GM19438 (cell line): ENCODE results near the gene ITPRIPL1.
A peak's percentile ranks its signal among the peaks of the same experiment; 100 is the strongest.

Source experiments
- ATAC-seq: cut with Tn5 transposase; IDR thresholded peaks from one replicate; pipeline ENCODE4 v1.9.1; 2021; ENCODE audit warnings: low read depth; ENCODE audit not compliant: unreplicated experiment

ITPRIPL1 gene

GRCh38 chr2:96320728-96321622 is 4.1 kb upstream of the ITPRIPL1 start:
- peak; percentile 29 for ATAC-seq

DNA sequence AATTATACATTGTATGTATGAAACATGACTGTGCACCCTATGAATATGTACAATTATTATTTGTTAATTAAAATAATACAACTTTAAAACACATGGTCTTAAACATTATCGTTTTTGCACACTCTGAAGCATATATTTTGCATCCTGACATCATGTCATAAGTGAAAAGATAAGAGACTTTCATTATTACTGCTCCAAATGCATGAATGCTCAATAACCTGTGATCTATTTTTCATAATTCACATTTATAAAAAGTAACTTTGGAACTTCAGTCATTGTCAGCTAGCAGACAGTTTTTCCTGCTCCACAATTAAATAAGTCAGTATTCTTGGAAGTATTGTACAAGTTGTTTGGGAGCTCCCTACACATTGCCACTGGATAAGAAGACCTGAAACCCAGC is 1.3 kb upstream of the ITPRIPL1 start:
- ATAC-seq = no peak

- no peak for ATAC-seq
These were observed 436 bp upstream of the ITPRIPL1 start for GRCh38 chr2:96324721-96325040.

DNA sequence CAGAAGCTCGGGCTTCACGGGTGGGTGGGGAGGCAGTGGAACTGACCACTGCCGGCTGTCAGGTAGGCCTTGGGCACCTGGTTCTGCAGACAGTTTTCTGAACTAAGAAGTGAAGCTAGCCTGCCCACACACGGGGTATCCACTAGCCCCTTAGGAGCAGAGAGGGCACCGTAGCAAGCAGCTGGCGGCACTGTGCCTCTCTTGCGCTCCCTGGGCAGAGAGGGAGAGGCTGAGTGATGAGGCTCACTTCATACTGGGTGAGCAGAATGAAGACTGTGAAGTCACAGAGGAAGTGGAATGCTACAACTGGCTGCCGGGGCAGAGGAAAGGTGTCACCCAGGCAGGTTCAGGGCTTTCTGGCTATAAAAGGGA is 753 bp downstream of the ITPRIPL1 start:
- ATAC-seq = no peak

DNA sequence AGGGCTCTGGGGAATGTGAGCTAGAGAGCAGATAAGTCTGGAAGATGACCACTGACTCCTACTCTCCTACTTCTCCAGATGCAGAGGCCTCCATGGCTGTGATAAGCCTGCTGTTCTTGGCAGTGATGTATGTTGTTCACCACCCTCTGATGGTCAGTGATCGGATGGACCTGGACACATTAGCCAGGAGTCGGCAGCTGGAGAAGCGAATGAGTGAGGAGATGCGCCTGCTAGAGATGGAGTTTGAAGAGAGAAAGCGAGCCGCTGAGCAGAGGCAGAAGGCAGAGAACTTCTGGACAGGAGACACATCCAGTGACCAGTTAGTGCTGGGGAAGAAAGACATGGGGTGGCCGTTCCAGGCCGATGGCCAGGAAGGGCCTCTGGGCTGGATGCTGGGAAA is 1.4 kb downstream of the ITPRIPL1 start:
- ATAC-seq = no peak

GRCh38 chr2:96326990-96327820 is 2.1 kb downstream of the ITPRIPL1 start:
- no peak for ATAC-seq

DNA sequence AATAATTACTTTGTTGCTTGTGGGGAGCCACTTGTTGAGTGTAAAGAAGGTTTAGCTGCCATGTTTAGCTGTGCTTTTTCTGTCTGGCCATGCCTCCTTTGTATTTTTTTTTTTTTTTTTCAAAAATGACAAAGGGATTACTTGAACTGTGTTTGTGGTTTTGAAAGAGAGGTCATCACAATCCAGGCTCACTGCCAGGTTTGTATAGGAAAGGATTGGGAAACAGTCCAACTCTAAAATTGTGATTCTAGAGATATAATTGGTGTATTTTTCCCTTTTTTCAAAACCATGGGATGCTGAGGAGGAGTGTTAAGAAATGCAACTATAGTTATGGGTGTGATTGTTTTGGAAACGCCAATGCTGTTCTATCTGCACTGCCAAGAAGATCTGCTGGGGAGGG is 4.3 kb downstream of the ITPRIPL1 start:
- ATAC-seq = no peak

DNA sequence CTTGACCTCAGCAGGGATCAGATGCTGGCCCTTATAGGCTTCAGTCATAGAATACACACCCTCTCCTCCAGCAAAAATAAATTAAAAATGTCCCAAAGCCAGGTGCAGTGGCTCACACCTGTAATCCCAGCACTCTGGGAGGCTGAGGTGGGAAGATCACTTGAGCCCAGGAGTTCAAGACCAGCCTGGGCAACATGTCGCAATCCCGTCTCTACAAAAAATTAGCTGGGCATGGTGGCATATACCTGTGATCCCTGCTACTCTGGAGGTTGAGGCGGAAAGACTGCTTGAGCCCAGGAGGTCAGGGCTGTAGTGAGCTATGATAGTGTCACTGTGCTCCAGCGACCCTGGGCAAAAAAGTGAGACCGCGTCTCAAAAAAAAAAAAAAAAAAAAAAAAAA is 4.8 kb downstream of the ITPRIPL1 start:
- no peak for ATAC-seq

DNA sequence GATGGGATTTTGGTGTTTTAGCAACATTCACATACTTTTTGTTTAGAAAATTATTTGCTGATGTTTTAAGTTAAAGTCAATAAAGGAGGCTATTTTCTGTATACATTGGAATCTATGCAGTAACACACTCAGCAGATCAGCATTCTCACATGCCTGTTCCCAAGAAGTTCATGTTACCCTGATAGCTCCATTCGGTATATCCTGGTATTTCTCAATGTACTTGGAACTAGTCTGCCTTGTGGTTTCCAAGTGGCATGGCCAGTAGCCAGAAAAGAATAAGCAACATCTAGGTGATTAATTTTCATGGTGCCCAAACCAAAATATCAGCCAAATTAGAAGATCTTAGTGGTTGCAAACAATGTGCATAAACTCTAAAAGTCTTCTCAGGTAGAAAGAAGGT is 5.3 kb downstream of the ITPRIPL1 start:
- ATAC-seq = no peak

GRCh38 chr2:96333708-96334107 is 8.6 kb downstream of the ITPRIPL1 start:
- no peak for ATAC-seq

- no peak for ATAC-seq
These were observed 11.1 kb downstream of the ITPRIPL1 start for GRCh38 chr2:96336104-96336775.

DNA sequence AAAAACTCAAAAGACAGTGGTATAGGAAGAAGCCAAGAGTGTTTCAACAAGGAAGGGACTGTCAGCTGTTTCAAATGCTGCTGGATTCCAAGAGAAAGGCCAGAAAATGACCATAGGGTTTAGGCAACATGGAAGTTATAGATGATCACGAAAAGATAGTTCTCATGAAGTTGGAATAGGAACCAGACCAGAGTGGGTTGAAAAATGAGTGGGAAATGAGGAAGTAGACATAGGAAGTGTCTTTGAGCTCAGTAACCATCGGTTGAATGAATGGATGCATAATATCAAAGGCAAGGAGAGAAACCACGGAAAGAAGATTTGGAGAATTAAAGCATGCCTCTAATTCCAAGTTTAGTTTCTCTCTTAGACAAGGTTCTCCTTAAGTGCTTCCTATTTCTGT is 11.8 kb downstream of the ITPRIPL1 start:
- ATAC-seq = no peak

DNA sequence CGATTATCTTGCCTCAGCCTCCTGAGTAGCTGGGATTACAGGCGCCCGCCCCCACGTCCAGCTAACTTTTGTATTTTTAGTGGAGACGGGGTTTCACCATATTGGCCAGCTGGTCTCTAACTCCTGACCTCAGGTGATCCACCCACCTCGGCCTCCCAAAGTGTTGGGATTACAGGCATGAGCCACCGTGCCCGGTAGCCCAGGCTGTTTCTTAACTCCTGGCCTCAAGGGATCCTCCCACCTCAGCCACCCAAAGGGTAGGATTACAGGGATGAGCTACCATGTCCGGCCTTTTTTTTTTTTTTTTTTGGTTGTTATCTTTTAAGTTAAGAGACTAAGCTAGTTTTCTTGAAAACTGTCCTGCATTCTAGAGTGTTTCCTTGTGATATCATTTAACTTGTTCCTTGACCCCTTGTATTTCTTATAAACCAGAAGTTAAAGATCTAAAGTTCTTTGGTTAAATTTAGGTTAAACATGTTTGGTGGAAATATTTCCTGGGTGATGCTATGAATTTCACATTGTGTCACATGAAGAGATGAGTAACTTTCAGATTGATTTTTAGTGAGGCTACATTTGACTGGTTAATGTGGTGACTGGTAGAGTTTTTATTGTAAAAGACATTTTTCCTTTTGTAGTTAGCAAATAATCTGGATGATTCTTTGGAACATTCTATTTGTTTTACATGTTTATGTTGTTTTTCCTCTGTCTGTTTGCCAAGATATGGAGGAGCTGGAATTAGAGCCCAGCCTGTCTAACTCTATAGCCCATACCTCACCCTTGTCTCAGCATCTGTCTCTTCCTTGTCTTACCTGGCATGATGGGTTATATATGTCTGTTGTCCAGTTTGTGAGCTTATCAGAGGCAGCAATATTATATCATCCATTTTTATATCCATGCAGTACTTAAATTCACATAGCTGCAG is 15.6 kb downstream of the ITPRIPL1 start:
- ATAC-seq = no peak

GRCh38 chr2:96341641-96342040 is 16.5 kb downstream of the ITPRIPL1 start:
- ATAC-seq = no peak

DNA sequence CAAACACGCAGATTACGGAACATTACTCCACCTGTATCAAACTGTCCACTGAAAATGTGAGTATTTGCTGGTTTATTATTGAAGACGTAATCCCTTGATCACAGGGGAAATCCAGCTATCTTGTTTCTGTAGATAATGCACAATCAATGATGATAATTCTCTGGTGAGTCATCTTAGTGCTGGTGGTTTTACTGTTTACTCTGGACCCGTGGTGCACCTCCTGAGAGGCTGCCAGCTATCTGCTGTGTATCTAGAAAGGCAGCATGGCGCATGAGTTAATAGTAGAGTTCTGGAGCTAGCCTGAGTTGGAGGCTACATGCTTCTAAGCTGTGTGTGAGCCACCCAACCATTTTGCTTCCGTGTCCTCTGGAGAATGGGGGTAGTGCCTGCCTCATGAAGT is 17.0 kb downstream of the ITPRIPL1 start:
- no peak for ATAC-seq

DNA sequence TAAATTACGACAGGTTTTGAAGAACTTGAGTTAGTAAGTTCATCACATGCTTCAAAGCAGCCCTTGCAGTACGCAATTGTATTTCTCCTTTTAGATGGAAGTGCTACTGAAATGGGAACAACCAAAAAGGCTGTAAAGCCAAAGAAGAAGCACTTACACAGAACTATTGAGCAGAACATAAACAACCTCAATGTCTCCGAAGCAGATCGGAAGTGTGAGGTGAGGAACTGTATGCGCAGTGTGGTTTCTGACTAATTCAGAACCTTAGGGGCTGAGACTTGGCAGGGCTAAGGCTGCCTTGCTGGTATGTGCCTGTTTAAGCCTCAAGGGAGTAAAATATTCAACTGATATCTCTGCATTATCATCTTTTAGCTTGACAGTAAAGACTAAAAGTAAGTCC is 18.9 kb downstream of the ITPRIPL1 start:
- ATAC-seq = peak; percentile 71

DNA sequence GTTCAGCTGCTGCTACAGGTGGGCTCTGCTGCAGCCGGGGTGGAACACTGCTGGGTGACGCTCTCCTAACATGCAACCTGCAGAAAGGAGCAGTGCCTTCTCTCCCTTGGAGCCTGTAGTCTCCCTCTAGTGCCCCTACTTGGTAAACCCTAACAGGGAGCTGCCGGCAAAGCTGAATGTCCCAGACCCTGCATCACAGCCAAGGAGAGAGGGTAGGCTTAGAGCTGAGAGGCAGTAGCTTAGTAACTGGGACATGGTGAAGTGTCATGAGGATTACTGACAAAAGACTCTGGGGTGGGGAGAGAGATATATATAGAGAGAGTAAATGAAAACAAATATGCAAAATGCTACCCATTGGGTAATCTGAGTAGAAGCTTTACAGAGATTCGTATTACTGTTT is 20.3 kb downstream of the ITPRIPL1 start:
- ATAC-seq = no peak

DNA sequence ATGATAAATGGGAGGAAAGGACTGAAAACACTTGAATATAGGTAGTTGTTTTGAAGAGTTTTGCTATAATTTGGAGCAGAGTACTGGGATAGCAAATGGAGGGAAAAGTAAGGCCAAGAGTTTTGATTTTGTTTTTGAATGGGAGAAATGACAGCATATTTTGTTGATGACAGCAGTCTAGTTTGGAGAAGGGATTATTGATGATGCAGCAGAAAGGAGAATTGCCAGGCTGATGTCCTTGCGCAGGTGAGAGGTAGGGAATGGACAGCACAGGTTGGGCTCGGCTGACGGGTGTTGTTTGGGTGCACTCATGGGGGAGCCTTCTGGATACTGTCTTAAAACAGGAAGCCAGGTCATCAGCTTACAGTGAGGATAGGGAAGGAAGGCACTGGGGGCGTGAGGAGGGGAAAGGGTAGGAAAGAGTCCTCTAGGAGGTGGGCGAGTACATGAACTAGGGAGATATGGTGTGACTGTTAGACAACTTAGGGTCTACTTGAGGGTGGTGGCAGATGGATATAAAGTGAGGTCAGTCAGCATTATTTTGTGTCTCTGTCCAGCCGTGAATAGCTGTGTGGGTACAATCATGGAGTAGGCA is 20.8 kb downstream of the ITPRIPL1 start:
- no peak for ATAC-seq

DNA sequence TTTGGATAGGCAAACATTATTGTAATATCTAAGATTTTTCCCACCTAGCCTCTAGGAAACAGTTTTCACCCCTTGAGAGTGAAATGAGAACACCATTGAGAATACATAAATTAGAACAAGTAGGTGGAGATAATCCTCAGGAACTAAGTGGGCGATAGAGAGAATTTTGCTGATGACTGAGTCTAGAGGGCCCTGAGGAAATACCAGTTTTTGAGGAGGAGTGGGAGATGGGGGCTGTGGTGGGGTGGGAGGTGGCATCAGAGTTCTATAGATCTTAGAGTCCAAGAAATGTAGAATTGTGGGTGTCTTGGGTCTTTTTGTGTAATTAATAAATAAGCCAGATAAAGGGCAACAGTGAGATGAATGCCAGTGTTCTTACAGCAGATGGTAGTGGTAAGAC is 22.3 kb downstream of the ITPRIPL1 start:
- no peak for ATAC-seq

GRCh38 chr2:96353032-96353561 is 28.0 kb downstream of the ITPRIPL1 start:
- no peak for ATAC-seq
